ENCODE data around the gene KSR1.

GRCh38 chr17:27577884-27578717 is 121.9 kb downstream of the KSR1 start:
- no peak for TF ChIP-seq CTCF (IDR thresholded peaks at IDR 0.05)
- no peak for TF ChIP-seq ZFX (IDR thresholded peaks at IDR 0.05; ENCODE audit: borderline replicate concordance)

All from 22Rv1 (cell line).